Activated CD4-positive, CD25-positive, alpha-beta regulatory T cell treated with anti-CD3 and anti-CD28 coated beads, Interleukin-2, amount 50 U/mL, for 24 hours (primary cell): ENCODE measurements around the gene TSC2.
"Not testable (repeated sequence)": the region's sequence is repeated elsewhere in the genome, so short reads cannot be mapped to it uniquely, and the experiment has no call there.

ENCODE experiments used
- ATAC-seq, 2 donors: fragments of 150-1000 bp; cut with Tn5 transposase; one replicate each; pipeline ENCODE4 v1.10.0; 2021; ENCODE audit warnings: mild to moderate bottlenecking in 1 of 2, moderate library complexity in 1 of 2

TSC2 gene

GRCh38 chr16:2031081-2031577, 16.7 kb upstream of the TSC2 start:
- ATAC-seq = no peak

GRCh38 chr16:2032285-2033056, 15.3 kb upstream of the TSC2 start:
- peak in 1 of 2 donors; percentile 11 for ATAC-seq

GRCh38 chr16:2033057-2033908, 14.5 kb upstream of the TSC2 start:
- ATAC-seq = no peak

- not testable (repeated sequence) for ATAC-seq
Measured at GRCh38 chr16:2033909-2034695, 13.7 kb upstream of the TSC2 start.

GRCh38 chr16:2034696-2035430, 12.9 kb upstream of the TSC2 start:
- ATAC-seq = no peak

- no peak for ATAC-seq
Measured at GRCh38 chr16:2035431-2036199, 12.2 kb upstream of the TSC2 start.

- no peak for ATAC-seq
Measured at GRCh38 chr16:2036200-2036966, 11.4 kb upstream of the TSC2 start.

- no peak for ATAC-seq
Measured at GRCh38 chr16:2037115-2037514, 10.7 kb upstream of the TSC2 start.

- no peak for ATAC-seq
Measured at GRCh38 chr16:2037647-2038381, 10.0 kb upstream of the TSC2 start.

GRCh38 chr16:2038382-2039231, 9.2 kb upstream of the TSC2 start:
- ATAC-seq = no peak

- ATAC-seq = no peak
Measured at GRCh38 chr16:2039274-2040031, 8.3 kb upstream of the TSC2 start.

GRCh38 chr16:2040041-2040786, 7.6 kb upstream of the TSC2 start:
- ATAC-seq = no peak

GRCh38 chr16:2040787-2041522, 6.8 kb upstream of the TSC2 start:
- no peak for ATAC-seq

- ATAC-seq = no peak
Measured at GRCh38 chr16:2042171-2042985, 5.4 kb upstream of the TSC2 start.

GRCh38 chr16:2042986-2043666, 4.7 kb upstream of the TSC2 start:
- no peak for ATAC-seq
